ENCODE measurements around the gene TRIM62.

GRCh38 chr1:33122483-33123178 lies 59.2 kb downstream of the TRIM62 start:
- TF ChIP-seq, protein P1, sequence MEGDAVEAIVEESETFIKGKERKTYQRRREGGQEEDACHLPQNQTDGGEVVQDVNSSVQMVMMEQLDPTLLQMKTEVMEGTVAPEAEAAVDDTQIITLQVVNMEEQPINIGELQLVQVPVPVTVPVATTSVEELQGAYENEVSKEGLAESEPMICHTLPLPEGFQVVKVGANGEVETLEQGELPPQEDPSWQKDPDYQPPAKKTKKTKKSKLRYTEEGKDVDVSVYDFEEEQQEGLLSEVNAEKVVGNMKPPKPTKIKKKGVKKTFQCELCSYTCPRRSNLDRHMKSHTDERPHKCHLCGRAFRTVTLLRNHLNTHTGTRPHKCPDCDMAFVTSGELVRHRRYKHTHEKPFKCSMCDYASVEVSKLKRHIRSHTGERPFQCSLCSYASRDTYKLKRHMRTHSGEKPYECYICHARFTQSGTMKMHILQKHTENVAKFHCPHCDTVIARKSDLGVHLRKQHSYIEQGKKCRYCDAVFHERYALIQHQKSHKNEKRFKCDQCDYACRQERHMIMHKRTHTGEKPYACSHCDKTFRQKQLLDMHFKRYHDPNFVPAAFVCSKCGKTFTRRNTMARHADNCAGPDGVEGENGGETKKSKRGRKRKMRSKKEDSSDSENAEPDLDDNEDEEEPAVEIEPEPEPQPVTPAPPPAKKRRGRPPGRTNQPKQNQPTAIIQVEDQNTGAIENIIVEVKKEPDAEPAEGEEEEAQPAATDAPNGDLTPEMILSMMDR (IDR thresholded peaks at IDR 0.05) = no peak
- no peak for TF ChIP-seq POLR2A (IDR thresholded peaks at IDR 0.05)
